GM19372 (cell line): Measurements from ENCODE around the gene CCDC190.
"Not testable (repeated sequence)": the region's sequence is repeated elsewhere in the genome, so short reads cannot be mapped to it uniquely, and the experiment has no call there.

Experiments used
- ATAC-seq: cut with Tn5 transposase; IDR thresholded peaks from one replicate; pipeline ENCODE4 v1.9.1; 2021; ENCODE audit warnings: mild to moderate bottlenecking, low read depth, moderate library complexity; ENCODE audit not compliant: unreplicated experiment

CCDC190 gene

DNA sequence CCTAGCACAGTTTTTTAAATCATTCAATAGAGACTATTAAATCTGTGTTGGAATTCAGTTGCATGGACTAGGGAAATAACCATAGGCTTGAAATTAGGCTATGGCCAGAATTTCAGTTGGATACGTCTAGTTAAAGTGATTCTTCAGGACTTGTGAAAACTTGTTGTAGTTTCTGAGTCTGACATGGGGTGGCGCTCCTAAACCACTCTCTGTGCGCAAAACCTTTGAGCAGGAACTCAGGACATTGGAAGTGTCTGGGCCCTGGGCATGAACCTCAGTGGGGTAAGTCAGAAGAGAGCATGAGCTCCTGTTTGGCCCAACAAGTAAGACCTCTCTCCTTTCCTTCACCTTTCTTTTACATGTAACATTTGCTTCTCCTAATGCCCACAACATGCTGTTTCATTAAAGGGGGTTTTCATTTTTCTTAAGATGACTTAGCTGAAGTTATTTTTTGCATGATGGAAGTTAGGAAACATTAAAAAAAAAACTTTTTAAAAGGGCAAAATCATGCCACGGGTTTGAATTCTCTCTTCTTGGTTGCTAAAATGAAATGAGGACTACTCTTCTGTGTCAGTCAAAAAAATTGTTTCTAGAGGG is 17.1 kb upstream of the CCDC190 start:
- ATAC-seq, result no peak

- ATAC-seq, result no peak
Observed at GRCh38 chr1:162877412-162877811, 16.4 kb upstream of the CCDC190 start.

DNA sequence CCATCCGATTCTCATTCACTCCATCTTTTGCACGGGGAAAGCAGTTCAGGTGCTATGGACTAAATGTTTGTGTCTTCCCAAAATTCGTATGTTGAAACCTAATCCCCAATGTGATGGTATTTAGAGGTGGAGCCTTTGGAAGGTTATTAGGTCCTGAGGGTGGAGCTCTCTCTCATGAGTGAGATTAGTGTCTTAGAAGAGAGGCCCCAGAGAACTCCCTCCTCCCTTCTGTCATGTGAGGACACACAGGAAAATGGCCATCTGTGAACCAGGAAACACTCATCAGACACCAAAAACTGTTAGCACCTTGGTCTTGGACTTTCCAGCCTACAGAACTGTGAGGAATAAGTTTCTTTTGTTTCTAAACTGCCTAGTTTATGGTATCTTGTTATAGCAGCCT is 15.8 kb upstream of the CCDC190 start:
- no peak for ATAC-seq

DNA sequence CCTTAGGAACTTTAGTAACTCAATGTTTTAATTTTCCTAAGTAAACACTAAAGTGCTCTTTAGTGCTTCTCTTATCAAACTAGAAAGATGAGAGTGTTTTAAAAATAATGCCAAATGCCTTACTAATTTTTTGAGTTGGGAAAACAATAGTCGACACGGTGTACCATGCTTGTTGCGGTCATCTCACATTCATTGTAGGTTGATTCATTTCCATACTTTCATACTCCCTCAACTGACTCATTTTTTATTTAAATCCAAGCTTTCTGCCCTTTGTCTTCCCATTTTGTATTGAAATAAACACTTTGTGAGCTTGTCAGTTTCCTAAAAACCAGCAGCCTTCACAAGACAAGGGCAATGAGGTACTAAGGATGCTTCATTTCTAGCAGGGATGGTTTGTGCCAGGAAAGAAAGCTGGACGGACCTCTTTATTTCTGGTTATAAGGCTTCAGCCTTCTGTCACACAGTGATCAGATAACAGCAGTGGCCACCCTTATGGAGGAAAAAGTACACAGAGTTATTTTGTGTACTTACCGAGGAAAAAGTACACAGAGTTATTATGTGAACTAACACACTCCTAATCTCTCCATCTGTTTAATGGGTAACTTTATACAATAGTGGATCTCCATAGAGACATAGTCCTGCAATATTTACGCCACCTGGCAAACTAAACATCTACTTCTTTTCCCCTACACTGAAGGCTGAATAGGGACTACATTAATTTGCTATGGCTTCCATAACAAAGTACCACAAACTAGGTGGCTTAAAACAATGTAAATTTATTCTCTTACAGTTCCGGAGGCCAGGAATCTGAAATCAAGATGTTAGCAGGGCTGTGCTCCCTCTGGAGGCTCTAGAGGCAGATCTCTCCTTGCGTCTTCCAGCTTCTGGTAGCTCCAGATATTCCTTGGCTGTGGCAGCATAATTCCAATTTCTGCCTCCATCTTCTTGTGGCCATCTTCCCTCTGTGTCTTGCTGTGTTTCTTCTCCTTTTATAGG is 13.0 kb upstream of the CCDC190 start:
- ATAC-seq, result no peak

DNA sequence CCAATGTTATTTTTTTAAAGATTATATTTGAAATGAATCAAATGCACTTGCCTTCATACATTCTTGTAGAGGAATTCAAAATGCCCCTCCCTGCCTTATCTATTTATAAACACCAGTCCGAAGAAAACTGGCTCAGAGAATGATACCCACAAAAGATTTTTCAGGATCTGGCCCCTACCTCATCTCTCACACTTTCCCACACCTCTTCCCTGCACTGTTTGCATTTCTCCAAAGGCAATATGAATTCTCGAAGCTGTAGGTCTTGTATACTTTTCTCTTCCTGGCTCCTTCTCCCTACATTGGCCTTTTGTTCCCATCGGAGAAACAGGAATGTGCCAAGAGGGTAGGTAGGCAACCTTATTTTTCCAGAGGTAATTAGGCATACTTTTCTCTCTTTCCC is 12.0 kb upstream of the CCDC190 start:
- no peak for ATAC-seq

GRCh38 chr1:162871417-162871816 is 10.4 kb upstream of the CCDC190 start:
- ATAC-seq, result not testable (repeated sequence)

- no peak for ATAC-seq
Observed at GRCh38 chr1:162868972-162869371, 8.0 kb upstream of the CCDC190 start.

GRCh38 chr1:162861625-162862024 is 650 bp upstream of the CCDC190 start:
- no peak for ATAC-seq

DNA sequence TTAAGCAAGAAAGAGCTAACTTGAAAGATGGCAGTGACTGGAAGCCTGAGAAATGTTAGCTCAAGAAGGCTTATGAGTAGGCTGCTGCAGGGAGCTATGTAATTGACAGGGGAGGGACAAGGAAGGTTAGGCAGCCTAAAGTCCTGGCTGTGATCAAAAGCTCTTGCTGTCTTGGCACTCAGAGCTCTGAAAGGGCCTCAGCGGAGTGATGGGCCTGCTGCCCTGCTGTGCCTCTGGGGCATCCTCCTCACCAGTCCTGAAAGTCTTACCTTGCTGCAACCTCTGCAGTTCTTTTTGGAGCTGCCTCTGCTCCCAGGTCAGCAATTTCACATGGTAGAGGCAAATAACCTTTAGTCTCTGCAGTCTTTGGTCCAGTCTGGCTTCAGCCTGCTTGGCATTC is 1.8 kb downstream of the CCDC190 start:
- ATAC-seq, result no peak

GRCh38 chr1:162857850-162858249 is 3.1 kb downstream of the CCDC190 start:
- no peak for ATAC-seq

DNA sequence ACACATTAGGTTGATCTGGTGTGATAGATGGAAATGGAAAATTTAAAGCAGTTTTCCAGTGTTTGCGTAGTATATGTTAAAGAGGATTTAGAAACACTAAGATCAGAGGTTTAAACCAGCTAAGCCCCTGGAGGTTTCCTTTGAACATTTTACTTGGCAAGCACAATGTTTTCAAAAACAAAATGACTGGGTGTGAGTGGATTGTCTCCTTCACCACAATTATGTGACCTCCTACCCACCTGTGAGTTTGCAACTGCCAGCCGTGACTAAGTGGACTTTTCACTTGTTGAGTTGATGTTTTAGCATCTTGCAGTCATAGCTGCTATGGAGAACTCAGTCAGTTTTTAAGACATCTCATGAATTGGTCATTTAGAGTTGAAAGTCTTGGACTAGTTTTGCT is 4.7 kb downstream of the CCDC190 start:
- ATAC-seq, result no peak

DNA sequence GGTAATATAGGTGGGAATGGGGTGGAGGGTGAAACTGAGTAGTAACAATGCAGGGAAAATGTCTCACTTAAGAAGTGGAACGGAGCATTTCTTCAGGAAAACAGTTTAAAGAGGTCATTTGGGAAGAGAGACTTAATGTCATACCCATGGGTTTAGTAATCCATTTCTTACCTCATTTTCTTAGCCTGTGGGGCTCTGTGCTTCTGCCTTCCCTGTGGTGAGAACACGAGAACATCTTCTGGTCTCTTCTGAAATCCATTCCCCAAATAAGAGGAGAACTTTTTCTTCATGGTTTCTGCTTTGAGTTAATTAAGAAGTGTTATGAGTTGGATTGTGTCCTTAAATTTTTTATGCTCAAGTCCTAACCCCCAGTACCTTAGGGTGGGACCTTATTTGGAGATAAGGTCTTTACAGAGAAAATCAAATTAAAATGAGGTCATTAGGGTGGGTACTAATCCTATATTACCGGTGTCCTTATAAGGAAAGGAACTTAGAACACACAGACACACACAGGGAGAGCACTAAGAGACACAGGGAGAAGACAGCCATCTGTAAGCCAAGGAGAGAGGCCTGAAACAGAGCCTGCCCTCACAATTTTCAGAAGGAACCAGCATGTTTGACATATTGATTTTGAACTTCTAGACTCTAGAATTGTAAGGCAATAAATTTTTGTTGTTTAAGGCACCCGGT is 5.4 kb downstream of the CCDC190 start:
- ATAC-seq, result no peak

DNA sequence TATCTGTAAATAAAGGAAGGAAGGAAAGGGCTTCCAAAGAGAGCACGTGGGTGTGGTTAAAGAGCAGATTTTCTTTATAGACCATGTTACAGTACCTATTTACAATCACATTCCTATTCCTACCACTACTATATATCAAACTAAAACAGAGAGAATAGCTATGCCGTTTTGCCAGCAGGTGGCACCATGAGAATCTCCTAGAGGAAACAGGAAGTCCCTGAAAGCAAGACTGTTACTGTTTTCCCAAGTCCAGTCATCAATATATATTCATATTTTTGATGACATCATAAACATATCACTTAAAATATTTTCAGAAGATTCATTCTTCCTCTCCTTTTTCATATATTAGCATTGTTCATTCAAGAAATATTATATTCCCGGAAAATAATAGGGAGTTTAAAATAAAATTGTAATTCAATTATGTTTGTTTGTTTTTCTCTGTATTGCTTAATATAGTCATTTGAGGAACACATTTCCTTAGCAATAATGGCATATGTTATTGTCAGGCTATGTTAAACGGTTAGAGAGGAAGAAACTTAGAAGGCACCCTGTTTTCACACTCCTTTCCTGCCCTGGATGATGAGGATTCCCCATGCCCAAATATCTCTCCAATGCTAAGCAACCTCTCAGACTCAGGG is 6.6 kb downstream of the CCDC190 start:
- ATAC-seq, result peak; percentile 76

GRCh38 chr1:162851341-162851740 is 9.6 kb downstream of the CCDC190 start:
- ATAC-seq, result no peak

- ATAC-seq, result no peak
Observed at GRCh38 chr1:162849711-162850110, 11.3 kb downstream of the CCDC190 start.

- no peak for ATAC-seq
Observed at GRCh38 chr1:162847839-162848453, 13.0 kb downstream of the CCDC190 start.

DNA sequence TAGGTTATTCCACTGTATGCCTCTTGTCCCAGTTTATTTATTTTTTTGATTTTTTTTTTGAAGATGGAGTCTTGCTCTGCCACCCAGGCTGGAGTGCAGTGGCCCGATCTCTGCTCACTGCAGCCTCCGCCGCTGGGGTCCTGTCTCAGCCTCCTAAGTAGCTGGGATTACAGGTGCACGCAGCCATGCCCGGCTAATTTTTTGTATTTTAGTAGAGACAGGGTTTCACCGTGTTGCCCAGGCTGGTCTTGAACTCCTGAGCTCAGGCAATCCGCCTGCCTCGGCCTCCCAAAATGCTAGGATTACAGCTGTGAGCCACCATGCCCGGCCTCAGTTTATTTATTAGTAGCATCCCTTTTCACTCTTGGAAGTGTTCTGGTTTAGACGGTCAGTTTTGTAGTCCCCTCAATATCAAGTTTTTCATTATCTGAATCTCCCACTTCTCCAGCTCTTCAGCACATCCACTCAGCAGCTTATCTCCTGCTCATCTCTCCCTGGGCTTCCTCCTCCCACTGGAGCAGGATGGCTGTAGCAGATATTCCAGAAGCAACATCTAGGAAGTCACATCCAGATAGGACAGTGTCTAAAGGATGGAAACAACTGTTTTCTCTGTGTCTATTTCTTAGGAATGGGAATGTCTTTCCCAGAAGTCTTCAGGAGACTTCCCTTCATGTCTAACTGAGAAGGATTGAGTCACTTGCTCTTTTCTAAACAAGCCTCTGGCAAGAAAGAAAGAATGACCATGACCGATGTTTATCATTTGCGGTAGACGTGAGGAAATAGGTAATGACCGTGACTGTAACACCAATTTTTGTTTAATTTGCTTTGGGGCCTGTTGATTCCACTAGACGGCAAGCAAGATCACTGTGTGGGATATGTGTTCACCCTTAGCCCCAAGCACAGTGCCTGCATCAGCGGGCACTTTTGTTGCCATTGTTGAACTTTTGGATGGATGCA is 14.4 kb downstream of the CCDC190 start:
- ATAC-seq, result no peak

DNA sequence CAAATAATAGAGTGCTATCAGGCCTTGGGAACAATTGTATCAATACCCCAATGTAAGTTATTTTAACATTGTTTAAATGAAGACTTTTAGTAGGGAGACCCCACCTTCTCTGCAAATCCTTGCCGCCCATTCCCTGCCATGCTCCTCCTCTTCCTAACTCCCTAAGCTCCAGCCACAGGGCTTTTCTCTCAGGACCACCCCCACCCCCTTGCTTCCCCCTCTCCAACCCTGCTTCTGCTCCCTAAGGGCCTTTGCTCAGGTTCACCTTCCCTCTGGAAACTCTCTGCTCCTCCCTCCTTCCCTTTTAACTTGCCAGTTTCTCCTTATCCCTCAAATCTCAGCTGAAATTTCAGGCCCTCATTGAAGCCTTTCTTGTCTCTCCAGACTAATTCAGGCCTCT is 16.8 kb downstream of the CCDC190 start:
- no peak for ATAC-seq

DNA sequence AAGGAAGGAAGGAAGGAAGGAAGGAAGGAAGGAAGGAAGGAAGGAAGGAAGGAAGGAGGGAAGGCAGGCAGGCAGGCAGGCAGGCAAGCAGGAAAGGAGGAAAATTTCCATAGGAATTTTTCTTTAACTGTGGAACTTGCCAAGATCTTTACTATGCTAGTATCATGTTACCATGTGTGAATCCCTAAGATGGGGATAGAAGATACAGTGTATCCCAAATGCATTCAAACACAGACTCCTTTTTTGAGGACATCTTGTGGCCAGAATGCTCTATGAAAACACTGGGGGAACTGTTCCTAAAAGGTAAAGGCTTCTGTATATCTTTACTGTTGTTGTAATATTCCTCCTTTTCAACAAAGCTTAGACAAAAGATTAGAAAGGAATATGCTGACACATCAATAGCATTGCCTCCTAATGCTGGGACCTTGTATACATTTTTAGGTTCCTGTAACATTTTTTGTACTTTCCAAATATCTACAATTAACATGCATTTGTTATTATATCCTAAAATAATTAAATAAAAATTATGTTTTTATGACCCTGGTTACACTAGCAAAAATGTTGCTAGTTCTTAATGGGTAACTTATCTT is 20.6 kb downstream of the CCDC190 start:
- ATAC-seq, result no peak
